Thyroid gland (tissue), 4 donors: ENCODE results near the gene TCP11L2. TPM values are rescaled to one million over a fixed set of nuclear protein-coding genes. Genes with fewer than 3 reads are reported as not detected.

Experiments used
- DNase-seq, 2 donors: peaks; one replicate each; pipeline ENCODE4 v3.0.0-alpha.2; 2019
- H3K27ac ChIP-seq, 3 donors: fragments of 200-600 bp; sonication (generic); 1 replicate in 2 of 3; 2 replicates in 1 of 3; pipeline ENCODE4 v1.5.1; 2016 to 2019; ENCODE audit warnings: mild to moderate bottlenecking in 1 of 3, moderate library complexity in 1 of 3
- H3K27me3 ChIP-seq: fragments of 200-600 bp; sonication (generic); one replicate; pipeline ENCODE4 v1.5.1; 2019
- H3K36me3 ChIP-seq, 2 donors: fragments of 200-600 bp; sonication (generic); one replicate each; pipeline ENCODE4 v1.5.1; 2016 to 2019
- H3K4me1 ChIP-seq, 2 donors: fragments of 200-600 bp; sonication (generic); one replicate each; pipeline ENCODE4 v1.5.1; 2017 to 2019
- H3K4me3 ChIP-seq, 3 donors: fragments of 200-600 bp; sonication (generic); replicated peaks in 1 of 3; 1 replicate in 2 of 3; 2 replicates in 1 of 3; pipeline ENCODE4 v1.5.1; 2016; ENCODE audit warnings: mild to moderate bottlenecking in 1 of 3
- H3K9me3 ChIP-seq: fragments of 200-600 bp; sonication (generic); one replicate; pipeline ENCODE4 v1.5.1; 2017
- CTCF ChIP-seq, 6 experiments: fragments of 200-600 bp in 3 of 6; fragments of 450-650 bp in 3 of 6; sonication (generic) in 3 of 6; IDR thresholded peaks; one replicate each; pipeline ENCODE4 v1.5.1; 2016 to 2019; ENCODE audit warnings: antibody characterized with exemption in 6 of 6, mild to moderate bottlenecking in 2 of 6, inconsistent platforms in 1 of 6, moderate library complexity in 1 of 6
- POLR2A ChIP-seq, 2 donors: fragments of 450-650 bp; IDR thresholded peaks; one replicate each; pipeline ENCODE4 v1.6.1; 2017; ENCODE audit warnings: antibody characterized with exemption in 2 of 2, mild to moderate bottlenecking in 2 of 2, moderate library complexity in 1 of 2
- whole genome bisulfite sequencing, 2 donors: methylation state at CpG; one replicate each; pipeline ENCODE4 v1.1.5; 2017; 5-methylcytosine and 5-hydroxymethylcytosine counted together
- intact Hi-C: fragments of 100-400 bp; cut with DNase I; formaldehyde crosslinking; loops from one replicate; pipeline ENCODE4 v1.15.1; 2023
- total RNA-seq, 4 donors: library from RNA; depleted of rRNA; stranded (reverse); fragments of >200 nt; gene quantifications; one replicate each; pipeline ENCODE4 v1.2.3, GENCODE V29; 2016

Gene TCP11L2
- total RNA-seq, 4 donors from 2014 or later: 39.7 to 72.3 (median 59.9) TPM

DNA sequence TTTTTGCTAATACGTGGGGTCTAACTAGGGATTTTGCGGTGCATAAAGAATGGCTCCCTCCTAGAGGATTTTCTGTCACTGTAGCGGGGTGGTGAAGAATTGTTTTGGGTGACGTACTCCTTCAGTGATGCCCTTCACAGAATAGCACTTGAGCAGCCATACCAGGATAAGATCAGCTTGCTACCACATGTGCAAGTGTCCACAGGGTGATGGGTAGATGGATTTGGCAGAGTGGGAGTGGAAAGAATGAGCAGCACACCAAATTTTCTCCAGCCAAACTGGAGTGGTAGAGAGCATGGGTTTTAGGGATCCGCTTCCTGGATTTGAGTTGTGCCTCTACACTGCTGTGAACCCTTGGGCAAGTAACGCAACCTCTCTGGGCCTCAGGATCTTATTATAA, 2.3 kb downstream of the TCP11L2 start:
- no peaks in the 10 kb centered on the region for H3K9me3 ChIP-seq
- TF ChIP-seq CTCF (IDR thresholded peaks at IDR 0.05): no peak
- no peak for TF ChIP-seq POLR2A (IDR thresholded peaks at IDR 0.05)
- peaks cover 45 to 50% of the 10 kb centered on the region in 2 donors for H3K4me1 ChIP-seq
- no peak overlapping the region for H3K4me3 ChIP-seq
- H3K27ac ChIP-seq: peak overlapping the region in 1 of 3 donors; percentile 99
- no peaks in the 10 kb centered on the region for H3K27me3 ChIP-seq
- WGBS, 2 donors: 89 to 90% methylated on average over 6 of the region's 6 CpGs
- DNase-seq: no peak
- intact Hi-C loops: no loop called here
- H3K36me3 ChIP-seq: no peaks in the 10 kb centered on the region

GRCh38 chr12:106305376-106305775, 2.8 kb downstream of the TCP11L2 start:
- no peak for DNase-seq
- WGBS, 2 donors: 88% methylated on average over 5 of the region's 5 CpGs
- Histone ChIP-seq H3K27ac (no peak overlapping the region), H3K4me3 (no peak overlapping the region), H3K4me1 (peaks cover 39 to 49% of the 10 kb centered on the region in 2 donors), H3K36me3 (no peaks in the 10 kb centered on the region), H3K27me3 (no peaks in the 10 kb centered on the region), H3K9me3 (no peaks in the 10 kb centered on the region)
- no peak for TF ChIP-seq CTCF (IDR thresholded peaks at IDR 0.05)
- intact Hi-C loops: no loop called here

GRCh38 chr12:106307181-106307580, 4.6 kb downstream of the TCP11L2 start:
- peaks cover 22 to 33% of the 10 kb centered on the region in 2 donors for H3K4me1 ChIP-seq
- H3K9me3 ChIP-seq: no peaks in the 10 kb centered on the region
- H3K27ac ChIP-seq: no peak overlapping the region

DNA sequence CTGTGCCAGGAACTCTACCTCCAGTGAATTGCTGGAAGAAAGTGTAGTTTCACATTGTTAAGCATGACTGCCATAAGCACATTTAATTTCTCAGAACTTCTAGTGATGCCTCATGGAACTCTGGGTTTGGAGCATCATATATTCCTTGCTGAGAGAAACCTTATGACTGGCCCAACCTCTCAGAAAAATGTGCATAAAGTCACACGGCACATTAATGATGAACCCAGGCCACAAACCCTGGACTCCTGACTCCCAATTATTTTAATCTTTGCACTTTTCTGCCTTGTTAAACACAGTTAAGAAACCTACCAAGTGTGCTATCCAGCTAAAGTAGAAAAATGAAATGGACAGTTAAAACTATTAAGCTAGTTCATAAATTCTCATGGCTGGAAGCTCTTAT, 5.6 kb downstream of the TCP11L2 start:
- Histone ChIP-seq H3K4me3 (no peak overlapping the region), H3K27me3 (no peaks in the 10 kb centered on the region), H3K27ac (no peak overlapping the region), H3K4me1 (peaks cover 22 to 33% of the 10 kb centered on the region in 2 donors), H3K9me3 (no peaks in the 10 kb centered on the region), H3K36me3 (no peaks in the 10 kb centered on the region)
- TF ChIP-seq CTCF (IDR thresholded peaks at IDR 0.05): no peak
- TF ChIP-seq POLR2A (IDR thresholded peaks at IDR 0.05): no peak
- intact Hi-C loops: no loop called here
- no peak for DNase-seq
- 84 to 89% methylated on average over 1 of the region's 1 CpG for WGBS, 2 donors

More at GRCh38 chr12:106307181-106307580, 4.6 kb downstream of the TCP11L2 start:
- H3K36me3 ChIP-seq: no peaks in the 10 kb centered on the region
- no peak for DNase-seq
- intact Hi-C loops: no loop called here
- WGBS, 2 donors: 87 to 90% methylated on average over 1 of the region's 1 CpG
- no peaks in the 10 kb centered on the region for H3K27me3 ChIP-seq
- no peak for TF ChIP-seq POLR2A (IDR thresholded peaks at IDR 0.05)
- TF ChIP-seq CTCF (IDR thresholded peaks at IDR 0.05): no peak
- no peak overlapping the region for H3K4me3 ChIP-seq

DNA sequence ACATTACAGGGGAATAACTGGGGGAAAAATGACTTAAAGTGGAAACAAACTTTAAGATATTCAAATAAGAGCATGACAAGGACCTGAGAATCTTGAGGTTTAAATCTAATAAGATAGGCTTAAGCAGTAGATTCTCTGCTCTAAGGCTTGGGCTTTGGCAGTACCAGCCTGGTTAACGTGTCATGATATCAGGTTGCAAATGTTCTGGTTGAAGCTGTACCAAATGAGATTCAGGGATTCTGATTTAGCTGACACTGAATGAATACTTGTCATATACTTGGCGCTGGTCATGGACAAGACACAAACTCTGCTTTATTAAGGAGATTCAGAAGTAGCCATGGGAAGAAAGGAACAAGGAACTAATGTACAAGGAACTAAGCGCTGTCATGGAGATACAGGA, 6.1 kb downstream of the TCP11L2 start:
- no peaks in the 10 kb centered on the region for H3K9me3 ChIP-seq
- H3K27ac ChIP-seq: no peak overlapping the region
- TF ChIP-seq POLR2A (IDR thresholded peaks at IDR 0.05): no peak
- TF ChIP-seq CTCF (IDR thresholded peaks at IDR 0.05): no peak
- H3K4me1 ChIP-seq: peaks cover 20 to 33% of the 10 kb centered on the region in 2 donors
- no peak for DNase-seq
- H3K36me3 ChIP-seq: no peaks in the 10 kb centered on the region
- 91 to 93% methylated on average over 3 of the region's 3 CpGs for WGBS, 2 donors
- H3K27me3 ChIP-seq: no peaks in the 10 kb centered on the region
- intact Hi-C loops: no loop called here
- H3K4me3 ChIP-seq: no peak overlapping the region
